Osteocyte (in vitro differentiated cells): ENCODE results near the gene IGSF21. TPM values are rescaled to one million over a fixed set of nuclear protein-coding genes. Genes with fewer than 3 reads are reported as not detected.

Experiments
- DNase-seq: peaks from one replicate; pipeline ENCODE4 v3.0.0; 2021; ENCODE audit warnings: mixed read lengths; ENCODE audit not compliant: unreplicated experiment; ENCODE audit errors: extremely low spot score
- H3K27ac Mint-ChIP-seq: one replicate; pipeline ENCODE4 v1.8.0; 2021; ENCODE audit warnings: mild to moderate bottlenecking, mixed read lengths; ENCODE audit not compliant: unreplicated experiment
- H3K27me3 Mint-ChIP-seq: one replicate; pipeline ENCODE4 v1.8.0; 2021; ENCODE audit warnings: mixed read lengths; ENCODE audit not compliant: unreplicated experiment
- H3K36me3 Mint-ChIP-seq: one replicate; pipeline ENCODE4 v1.8.0; 2021; ENCODE audit warnings: mixed read lengths; ENCODE audit not compliant: unreplicated experiment
- H3K4me1 Mint-ChIP-seq: one replicate; pipeline ENCODE4 v1.8.0; 2021; ENCODE audit warnings: mixed read lengths; ENCODE audit not compliant: unreplicated experiment
- H3K4me3 Mint-ChIP-seq: one replicate; pipeline ENCODE4 v1.8.0; 2021; ENCODE audit warnings: mild to moderate bottlenecking, moderate library complexity, mixed read lengths; ENCODE audit not compliant: unreplicated experiment
- H3K9me3 Mint-ChIP-seq: one replicate; pipeline ENCODE4 v1.8.0; 2021; ENCODE audit warnings: mixed read lengths; ENCODE audit not compliant: unreplicated experiment
- CTCF ChIP-seq: fragments of 200-600 bp; sonication (generic); IDR thresholded peaks from 2 replicates; pipeline ENCODE4 v1.5.0; 2021; ENCODE audit warnings: antibody characterized with exemption, mild to moderate bottlenecking, moderate library complexity
- total RNA-seq: library from RNA; stranded (reverse); gene quantifications from 2 replicates; pipeline ENCODE4 v1.2.1, GENCODE V29; 2021

Gene IGSF21
- total RNA-seq, 1 donor from 2014 or later = not detected

GRCh38 chr1:18123467-18123992 lies 15.9 kb downstream of the IGSF21 start:
- Mint-ChIP-seq H3K9me3 (no peaks in the 10 kb centered on the region), H3K4me1 (no peaks in the 10 kb centered on the region), H3K4me3 (no peak overlapping the region), H3K36me3 (no peaks in the 10 kb centered on the region), H3K27ac (no peak overlapping the region), H3K27me3 (no peaks in the 10 kb centered on the region)
- DNase-seq = no peak
- no peak for TF ChIP-seq CTCF

DNA sequence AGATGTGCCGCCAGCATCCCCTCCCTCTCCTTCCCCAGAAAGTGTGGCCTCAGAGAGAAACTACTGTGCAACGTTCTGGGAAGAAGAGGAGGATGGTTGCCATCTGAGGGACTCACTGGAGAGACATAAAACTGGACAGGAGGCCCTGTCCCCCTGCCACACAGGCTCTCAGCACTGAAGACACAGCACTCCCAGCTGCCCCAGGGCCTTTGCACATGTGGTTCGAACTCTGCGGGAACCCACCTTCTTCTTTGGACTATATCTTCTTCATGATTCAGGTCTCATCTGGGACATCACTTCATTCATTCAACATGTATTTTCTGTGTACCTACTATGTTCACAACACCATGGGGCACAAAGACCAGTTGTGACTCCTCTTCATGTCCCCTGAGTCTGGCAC lies 17.4 kb downstream of the IGSF21 start:
- Mint-ChIP-seq H3K27ac (no peak overlapping the region), H3K36me3 (no peaks in the 10 kb centered on the region), H3K27me3 (no peaks in the 10 kb centered on the region), H3K9me3 (no peaks in the 10 kb centered on the region), H3K4me1 (no peaks in the 10 kb centered on the region), H3K4me3 (no peak overlapping the region)
- TF ChIP-seq CTCF = no peak
- DNase-seq = no peak

- Mint-ChIP-seq H3K27ac (no peak overlapping the region), H3K9me3 (no peaks in the 10 kb centered on the region), H3K4me3 (no peak overlapping the region), H3K4me1 (no peaks in the 10 kb centered on the region), H3K36me3 (no peaks in the 10 kb centered on the region), H3K27me3 (no peaks in the 10 kb centered on the region)
- DNase-seq = no peak
- no peak for TF ChIP-seq CTCF
Observed at GRCh38 chr1:18126616-18127015, 19.0 kb downstream of the IGSF21 start.

- Mint-ChIP-seq H3K36me3 (no peaks in the 10 kb centered on the region), H3K9me3 (no peaks in the 10 kb centered on the region), H3K27ac (no peak overlapping the region), H3K4me1 (no peaks in the 10 kb centered on the region), H3K4me3 (no peak overlapping the region), H3K27me3 (no peaks in the 10 kb centered on the region)
- DNase-seq = no peak
- TF ChIP-seq CTCF = no peak
Observed at GRCh38 chr1:18128298-18128697, 20.7 kb downstream of the IGSF21 start.

DNA sequence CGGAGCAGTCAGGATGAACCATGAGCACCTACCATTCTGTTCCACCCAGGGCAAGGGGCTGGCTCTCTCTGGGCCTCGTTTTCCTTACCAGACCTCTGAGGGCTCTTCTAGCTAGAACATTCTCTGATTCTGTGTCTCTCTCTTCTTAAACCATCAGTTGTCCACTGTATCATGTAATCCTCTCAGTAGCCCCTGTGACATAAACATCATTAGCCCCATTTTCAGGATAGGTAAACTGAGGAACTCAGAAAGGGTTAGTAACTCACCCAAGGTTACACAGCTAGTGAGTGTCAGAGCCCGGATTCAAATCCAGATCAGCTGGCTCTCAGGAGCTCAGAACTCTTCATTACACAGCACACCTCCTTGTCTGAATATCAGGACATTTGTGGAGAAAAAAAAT lies 22.8 kb downstream of the IGSF21 start:
- Mint-ChIP-seq H3K4me3 (no peak overlapping the region), H3K9me3 (no peaks in the 10 kb centered on the region), H3K27ac (no peak overlapping the region), H3K4me1 (no peaks in the 10 kb centered on the region), H3K36me3 (no peaks in the 10 kb centered on the region), H3K27me3 (no peaks in the 10 kb centered on the region)
- TF ChIP-seq CTCF = no peak
- no peak for DNase-seq
